Erythroblast (primary cell): ENCODE results near the gene TRABD2B.

Experiments
- GATA1 ChIP-seq: IDR thresholded peaks from 2 replicates; pipeline ENCODE4 v1.6.1; 2011; ENCODE audit warnings: low read depth, mild to moderate bottlenecking, control low read depth, low read length, moderate library complexity
- POLR2A ChIP-seq: IDR thresholded peaks from 2 replicates; pipeline ENCODE4 v1.6.1; 2011; ENCODE audit warnings: mild to moderate bottlenecking, low read length

GRCh38 chr1:47918257-47918867 is 78.8 kb downstream of the TRABD2B start:
- TF ChIP-seq POLR2A (no peak), GATA1 (no peak)
